ENCODE measurements around the gene BTBD2.
"Not testable (repeated sequence)": the region's sequence is repeated elsewhere in the genome, so short reads cannot be mapped to it uniquely, and the experiment has no call there.

The BTBD2 gene

DNA sequence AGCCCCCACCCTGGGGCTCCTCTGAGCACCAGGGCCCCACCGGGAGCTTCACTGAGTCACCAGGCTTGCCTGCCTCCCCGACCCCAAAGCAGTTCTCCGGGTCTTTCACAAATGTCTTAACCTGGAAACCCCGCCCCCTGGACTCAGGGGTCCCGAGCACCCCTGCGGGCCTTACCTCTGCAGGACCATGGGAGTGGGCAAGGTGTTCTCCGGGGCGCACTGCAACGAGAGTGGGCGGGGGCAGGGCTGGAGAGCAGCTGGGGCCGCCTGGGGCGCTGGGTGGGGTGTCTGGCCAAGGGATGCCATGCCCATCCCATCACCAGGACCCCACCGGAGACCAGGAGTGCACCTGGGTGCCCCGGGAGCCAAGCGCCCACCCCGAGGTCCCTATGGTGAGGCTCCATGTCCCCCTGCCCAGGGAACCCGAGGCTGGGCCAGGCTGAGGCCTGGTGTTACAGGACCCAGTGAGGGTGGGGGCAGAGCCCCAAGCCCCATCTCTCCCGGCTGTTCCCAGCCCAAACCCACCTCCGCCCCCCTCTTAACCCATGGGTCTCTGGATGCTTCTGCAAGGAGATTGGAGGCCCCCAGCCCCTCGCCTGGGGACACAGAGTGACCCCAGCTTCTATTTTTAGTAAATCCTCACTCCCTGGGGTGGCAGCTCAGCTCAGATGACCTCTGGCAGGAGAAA lies 24.6 kb upstream of the BTBD2 start:
- no peak for DNase-seq (ENCODE audit: low read depth in 2 of 2)

DNA sequence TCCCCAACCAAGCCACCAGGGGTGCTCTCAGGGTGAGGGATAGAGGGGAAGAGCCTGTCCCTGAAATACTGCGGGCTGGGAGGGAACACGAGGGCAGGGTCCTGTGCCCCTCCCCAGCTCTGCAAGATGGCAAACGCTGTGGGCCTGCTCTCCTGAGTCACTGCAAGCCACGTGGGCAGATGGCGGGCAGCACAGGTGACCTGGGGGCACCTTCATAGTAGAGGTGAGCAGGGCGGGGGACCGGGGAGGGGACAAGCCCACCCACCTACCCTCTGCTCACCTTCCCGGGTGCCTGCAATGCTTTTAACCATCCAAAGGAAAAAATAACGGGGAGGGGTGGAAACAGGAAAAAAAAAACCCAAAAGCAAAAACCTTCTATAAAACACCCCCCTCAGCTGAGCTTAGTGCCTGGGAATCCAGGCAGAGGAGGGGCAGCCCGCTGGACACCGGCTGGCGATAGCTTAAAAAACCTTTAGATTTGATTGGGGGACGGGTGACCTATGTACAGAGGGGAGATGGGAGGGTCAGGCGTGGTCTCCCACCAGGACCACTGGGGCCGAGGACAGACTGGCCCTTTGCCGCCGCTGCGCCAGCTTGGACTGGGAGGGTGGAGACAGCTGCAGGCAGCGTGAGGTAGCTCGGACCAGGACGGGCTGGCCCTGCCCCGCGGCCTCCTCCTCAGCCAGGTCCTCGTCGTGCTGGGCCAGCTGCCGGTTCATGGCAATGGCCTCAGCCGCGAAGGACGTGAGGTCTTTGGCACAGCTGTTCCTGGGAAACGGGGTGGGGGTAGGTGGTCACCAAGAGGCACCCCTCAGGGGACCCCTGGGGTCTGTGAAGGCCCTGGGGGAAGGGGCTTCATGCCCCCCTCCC lies 23.8 kb upstream of the BTBD2 start:
- no peak for DNase-seq (ENCODE audit: low read depth in 2 of 2)

DNA sequence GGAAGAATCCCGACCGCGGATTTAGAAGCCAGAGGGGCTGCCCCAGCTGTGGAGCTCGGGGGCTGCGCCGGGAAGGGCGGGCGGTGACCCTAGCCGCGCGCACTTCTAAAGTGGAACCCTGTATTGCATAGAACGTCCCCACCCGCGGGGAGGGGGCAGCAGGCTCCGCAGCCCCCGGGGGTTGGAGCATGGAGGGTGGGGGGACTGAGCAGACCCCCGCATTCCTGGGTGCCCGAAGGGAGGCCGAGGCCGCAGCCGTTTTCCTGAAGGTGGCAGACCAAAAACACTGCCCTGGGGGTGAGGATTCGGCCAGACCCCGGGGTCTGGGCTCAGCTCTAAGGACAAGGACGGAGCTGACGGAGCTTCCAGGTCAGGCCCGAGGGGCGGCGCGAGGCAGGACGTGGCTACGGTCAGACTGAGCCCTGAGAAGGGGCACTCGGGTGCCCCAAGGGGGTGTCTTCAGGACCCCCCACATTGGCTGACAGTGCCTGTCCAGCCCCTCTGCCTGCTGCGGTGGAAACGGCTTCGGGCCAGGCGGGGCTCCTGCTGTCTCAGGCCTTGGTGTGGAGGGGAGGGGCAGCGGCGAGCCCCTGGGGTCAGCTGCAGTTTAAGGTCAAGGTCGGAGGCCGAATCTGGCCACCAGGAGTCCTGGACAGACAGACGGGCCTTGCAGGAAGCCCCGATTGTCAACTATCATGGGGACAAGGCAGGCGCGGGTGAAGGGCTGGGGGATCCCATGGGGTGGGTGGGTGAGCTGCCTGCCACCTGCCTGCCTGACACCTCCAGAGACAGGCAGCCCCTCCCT lies 23.0 kb upstream of the BTBD2 start:
- no peak for DNase-seq (ENCODE audit: low read depth in 2 of 2)

DNA sequence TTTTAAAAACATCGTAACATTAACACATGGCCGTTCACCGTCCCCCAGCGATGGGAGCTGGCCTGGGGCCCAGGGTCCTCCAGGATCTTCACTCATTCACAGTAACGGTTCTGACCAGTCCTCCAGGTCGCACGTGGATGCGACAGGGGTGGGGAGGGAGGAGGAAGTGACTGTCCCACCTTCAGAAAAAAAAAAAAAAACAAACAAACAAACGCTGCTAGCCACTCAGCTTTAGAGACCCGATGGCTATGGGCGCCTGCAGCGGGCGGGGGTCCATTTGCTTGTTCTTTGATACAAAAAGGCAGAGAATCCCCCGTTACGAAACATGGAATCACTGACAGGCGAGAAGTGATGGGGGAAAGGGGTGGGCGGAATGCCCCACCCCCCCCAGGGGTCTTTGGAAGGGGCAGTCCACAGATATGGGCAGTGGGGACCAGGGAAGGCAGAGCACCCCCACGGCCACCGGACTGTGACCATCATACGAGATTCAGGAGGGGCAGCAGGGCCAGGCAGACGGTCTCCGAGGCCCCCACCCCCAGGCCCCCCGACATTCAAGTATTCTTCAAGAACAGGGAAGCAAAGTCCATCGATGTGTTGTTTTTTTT lies 22.2 kb upstream of the BTBD2 start:
- DNase-seq (ENCODE audit: low read depth in 2 of 2): no peak

DNA sequence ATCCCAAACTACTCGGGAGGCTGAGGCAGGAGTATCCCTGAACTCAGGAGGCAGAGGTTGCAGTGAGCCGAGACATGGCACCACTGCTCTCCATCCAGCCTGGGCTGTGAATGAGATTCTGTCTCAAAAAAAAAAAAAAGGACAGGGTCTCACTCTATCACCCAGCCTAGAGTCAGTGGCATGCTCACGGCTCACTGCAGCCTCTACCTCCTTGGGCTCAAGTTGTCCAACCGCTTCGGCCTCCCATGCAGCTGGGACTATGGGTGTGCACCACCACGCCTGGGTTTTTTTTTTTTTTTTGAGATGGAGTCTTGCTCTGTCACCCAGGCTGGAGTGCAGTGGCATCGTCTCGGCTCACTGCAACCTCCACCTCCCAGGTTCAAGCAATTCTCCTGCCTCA lies 20.9 kb upstream of the BTBD2 start:
- DNase-seq (ENCODE audit: low read depth in 2 of 2): no peak

DNA sequence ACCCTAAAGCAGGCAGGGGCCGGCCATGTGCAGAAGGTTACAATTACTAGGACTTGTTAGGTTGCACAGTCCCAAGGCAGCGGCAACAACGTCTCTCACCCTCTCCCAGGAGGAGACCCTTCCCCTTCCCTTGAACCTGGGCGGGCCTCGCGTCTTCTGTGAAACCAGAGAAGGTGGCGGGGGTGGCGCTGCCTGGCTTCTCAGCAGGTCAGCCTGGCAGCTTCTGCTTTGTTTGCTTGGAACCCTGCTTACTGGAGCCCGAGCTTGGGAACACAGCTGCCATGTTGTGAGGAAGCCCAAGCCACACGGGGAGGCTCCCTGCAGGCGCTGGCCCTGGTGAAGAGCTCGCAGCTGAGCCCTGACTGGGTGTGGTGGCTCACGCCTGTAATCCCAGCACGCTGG lies 20.1 kb upstream of the BTBD2 start:
- no peak for DNase-seq (ENCODE audit: low read depth in 2 of 2)

DNA sequence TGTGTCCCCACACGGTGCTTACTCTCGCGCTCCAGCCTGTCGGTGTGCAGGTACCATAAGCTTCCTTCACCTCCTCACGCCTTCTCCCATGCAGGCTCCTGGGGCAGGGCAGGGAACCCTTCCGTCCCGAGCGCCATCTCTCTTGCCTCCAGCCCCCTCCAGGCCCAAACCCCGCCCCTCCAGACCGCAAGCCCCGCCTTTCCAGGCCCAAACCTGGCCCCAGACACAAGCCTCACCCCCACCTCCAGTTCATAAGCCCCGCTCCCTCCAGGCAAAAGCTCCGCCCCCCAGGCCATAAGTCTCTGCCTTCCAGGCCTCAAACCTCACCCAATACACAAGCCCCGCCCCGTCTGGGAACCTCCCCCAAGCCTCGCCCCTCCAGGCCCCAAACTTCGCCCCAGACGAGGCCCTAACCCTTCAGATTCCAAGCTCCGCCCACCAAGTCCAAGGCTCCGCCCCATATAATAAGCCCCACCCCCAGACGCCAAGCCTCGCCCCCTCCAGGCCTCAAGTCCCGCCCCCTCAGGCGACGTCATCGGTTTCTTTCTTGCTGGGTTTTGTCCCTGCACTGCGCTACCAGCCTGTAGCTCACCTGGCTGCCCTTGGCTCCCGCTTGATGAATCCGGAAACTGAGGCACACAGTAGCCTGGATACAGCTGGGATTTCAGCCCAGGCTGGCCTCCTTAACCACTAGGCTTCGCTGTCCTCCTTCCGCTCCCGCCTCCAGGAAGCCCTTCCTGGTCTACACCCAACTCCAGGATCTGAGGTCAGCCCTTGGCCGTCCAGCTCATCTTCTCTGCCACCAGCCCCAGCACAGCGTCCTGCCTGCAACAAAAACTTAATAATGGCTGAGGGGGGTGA lies 19.4 kb upstream of the BTBD2 start:
- DNase-seq (ENCODE audit: low read depth in 2 of 2): no peak

DNA sequence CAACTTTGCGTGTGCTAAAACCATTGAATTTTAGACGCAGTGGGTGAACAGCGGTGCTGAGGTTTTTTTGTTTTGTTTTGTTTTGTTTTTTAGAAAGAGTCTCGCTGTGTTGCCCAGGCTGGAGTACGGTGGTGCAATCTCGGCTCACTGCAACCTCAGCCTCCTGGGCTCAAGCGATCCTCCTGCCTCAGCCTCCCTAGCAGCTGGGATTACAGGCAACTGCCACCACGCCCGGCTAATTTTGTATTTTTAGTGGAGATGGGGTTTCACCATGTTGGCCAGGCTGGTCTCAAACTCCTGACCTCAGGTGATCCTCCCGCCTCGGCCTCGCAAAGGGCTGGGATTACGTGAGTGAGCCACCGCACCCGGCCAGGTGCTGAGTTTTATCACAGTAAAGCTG lies 18.7 kb upstream of the BTBD2 start:
- not testable (repeated sequence) for DNase-seq (ENCODE audit: low read depth in 2 of 2)

DNA sequence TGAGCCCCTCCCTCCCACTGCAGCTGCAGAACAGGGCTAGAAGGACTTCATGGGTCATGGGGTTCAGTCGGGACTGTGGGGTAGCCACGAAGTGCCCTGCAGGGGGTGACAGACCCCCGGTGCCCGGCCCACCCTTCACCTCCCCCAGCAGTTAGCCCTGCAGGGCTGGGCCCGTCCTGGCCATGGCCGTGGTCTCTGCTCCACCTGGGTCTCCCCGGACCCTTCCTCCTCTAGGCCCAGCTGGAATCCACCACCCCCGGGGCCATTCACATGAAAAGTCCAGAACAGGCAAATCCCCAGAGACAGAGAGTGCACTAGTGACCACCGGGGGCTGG lies 18.3 kb upstream of the BTBD2 start:
- DNase-seq (ENCODE audit: low read depth in 2 of 2): no peak

DNA sequence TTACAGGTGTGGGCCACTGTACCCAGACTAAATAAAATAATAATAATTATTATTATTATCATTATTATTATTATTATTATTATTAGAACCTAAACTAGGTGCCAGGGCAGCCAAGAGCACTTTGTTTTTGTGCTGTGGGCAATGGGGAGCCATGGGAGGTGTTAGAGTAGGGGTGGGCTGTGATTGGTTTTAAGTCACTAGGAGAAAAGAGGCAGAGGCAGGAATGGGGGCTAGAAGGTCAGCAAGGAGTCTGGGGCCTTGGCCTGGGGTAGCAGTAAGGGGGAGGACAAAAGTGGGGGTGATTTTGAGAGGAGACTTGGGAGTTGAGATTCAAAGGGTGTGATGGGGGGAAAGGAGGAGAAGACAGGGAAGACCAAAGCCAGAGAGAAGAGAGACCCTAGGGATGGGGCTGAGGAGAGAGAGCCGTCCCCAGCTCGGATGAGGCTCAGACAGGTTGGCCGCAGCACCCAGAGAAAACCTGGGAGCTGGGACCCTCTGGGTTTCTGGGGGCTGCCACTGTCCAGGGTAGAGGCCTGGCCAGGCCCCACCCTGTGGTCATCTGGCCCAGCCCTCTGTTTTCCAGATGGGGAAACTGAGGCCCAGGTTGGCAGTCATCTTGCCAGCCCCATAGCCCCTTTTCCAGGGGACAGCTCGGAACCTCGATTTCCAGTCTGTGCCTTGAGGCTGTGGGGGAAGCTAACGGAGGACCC lies 17.8 kb upstream of the BTBD2 start:
- no peak for DNase-seq (ENCODE audit: low read depth in 2 of 2)

DNA sequence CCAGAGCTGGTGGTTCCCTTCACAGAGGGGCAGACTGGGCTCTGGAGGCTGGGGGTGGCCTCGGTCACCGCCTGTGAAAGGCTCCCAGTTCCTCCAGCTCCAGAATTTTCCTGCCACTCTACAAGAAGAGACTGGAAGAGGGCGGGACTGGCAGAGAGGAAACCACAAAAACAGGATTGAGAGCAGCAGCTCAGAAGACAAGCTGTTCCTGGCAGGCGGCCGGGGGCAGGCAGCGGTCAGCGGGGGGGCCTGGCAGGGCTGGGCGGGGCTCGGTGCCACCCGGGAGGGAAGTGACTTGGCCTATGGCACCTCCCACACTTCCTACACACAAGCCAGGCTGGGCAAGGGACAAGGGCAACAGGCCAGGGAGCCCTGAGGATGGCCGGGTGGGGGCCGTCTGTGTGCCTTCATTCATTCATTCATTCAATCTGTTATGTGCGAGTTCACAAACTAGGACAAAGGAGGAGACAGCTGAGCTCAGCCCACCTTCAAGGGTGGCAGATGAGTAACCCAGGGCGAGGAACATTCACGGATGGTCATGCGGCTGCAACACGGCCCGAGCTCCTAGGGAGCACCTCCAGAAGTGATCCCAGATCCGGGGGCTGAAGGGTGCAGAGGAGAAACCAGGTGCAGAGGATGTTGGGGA lies 16.9 kb upstream of the BTBD2 start:
- DNase-seq (ENCODE audit: low read depth in 2 of 2): no peak

DNA sequence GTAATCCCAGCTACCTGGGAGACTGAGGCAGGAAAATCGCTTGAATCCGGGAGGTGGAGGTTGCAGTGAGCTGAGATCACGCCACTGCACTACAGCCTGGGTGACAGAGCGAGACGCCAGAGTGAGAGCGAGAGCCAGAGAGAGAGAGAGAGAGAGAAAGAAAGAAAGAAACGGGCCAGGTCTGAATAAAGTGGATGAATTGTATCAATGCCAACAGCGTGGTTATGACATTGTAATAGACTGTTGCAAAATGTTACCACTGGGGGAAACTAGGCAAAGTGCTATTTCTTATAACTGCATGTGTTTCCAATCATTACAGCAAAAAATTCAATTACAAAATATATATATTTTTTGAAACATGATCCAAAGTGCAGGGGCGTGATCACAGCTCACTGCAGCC lies 11.8 kb upstream of the BTBD2 start:
- no peak for DNase-seq (ENCODE audit: low read depth in 2 of 2)

DNA sequence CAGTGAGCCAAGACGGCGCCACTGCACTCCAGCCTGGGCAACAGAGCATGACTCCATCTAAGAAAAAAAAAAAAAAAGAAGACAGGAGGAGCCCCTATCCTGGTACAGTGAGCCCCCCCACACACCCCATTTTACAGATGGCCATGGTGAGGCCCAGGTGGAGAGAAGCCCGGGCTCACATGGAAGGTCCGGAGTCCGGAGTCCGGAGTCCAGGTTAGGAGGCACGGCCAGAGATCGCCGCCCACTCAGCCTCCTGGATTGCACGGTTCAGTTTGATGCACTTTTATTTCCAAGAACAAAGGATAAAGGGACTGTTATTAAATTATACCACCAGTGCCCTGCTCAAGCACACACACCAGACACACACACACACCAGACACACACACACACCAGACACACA lies 11.3 kb upstream of the BTBD2 start:
- no peak for DNase-seq (ENCODE audit: low read depth in 2 of 2)

DNA sequence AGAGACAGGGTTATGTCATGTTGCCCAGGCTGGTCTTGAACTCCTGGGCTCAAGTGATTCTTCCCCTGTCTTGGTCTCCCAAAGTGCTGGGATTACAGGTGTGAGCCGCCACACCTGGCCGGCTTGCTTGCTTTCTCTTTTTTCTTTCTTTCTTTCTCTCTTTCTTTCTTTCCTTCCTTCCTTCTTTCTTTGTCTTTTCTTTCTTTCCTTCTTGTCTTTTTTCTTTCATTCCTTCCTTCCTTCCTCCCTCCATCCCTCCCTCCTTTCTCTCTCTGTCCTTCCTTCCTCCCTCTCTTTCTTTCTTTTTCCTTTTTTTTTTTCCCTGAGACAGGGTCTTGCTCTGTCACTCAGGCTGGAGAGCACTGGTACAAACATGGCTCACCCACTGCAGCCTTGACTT lies 6.8 kb upstream of the BTBD2 start:
- DNase-seq (ENCODE audit: low read depth in 2 of 2): no peak

DNA sequence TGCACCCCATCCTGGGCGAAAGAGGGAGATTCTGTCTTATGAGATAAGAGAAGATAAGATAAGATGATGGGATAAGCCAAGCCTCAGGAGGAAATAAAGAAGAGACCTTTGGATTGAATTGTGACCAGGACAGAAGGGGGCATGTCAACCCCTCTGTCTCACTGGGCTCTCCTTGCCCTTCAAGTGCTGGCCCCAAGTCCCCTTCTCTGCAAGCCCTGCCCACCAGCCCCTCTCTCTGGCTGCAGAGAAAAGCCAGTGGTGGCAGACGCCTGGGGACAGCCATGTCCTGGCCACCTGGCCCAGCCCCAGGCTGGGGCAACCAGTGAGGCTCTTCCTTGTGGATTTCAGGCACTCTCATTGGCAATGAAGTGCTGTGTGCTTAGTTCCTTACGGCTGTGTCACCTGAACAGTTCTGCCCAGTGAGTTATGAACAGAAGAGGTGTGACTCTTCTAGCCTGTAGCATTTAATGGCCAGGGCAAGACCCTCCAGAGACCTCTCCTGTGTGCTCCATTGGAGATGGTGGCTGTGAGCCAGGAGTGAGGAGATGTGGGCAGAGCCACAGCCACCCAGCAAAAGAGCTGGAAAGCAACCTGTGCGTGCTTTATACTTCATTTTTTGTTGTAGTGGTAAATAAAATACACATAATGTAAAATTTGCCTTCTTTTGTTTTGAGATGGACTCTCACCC lies 6.1 kb upstream of the BTBD2 start:
- DNase-seq (ENCODE audit: low read depth in 2 of 2): no peak

DNA sequence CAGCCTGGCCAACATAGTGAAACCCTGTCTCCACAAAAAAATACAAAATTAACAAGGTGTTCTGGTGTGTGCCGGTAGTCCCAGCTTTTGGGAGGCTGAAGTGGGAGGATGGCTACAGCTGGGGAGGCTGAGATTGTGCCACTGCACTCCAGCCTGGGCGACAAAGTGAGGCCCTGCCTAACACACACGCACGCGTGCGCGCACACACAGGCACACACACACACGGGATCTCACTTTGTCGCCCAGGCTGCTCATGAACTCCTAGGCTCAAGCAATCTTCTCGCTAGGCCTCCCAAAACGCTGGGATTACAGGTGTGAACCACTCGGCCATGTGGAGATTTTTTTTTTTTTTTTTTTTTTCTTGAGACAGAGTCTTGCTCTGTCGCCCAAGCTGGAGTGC lies 3.2 kb upstream of the BTBD2 start:
- no peak for DNase-seq (ENCODE audit: low read depth in 2 of 2)

DNA sequence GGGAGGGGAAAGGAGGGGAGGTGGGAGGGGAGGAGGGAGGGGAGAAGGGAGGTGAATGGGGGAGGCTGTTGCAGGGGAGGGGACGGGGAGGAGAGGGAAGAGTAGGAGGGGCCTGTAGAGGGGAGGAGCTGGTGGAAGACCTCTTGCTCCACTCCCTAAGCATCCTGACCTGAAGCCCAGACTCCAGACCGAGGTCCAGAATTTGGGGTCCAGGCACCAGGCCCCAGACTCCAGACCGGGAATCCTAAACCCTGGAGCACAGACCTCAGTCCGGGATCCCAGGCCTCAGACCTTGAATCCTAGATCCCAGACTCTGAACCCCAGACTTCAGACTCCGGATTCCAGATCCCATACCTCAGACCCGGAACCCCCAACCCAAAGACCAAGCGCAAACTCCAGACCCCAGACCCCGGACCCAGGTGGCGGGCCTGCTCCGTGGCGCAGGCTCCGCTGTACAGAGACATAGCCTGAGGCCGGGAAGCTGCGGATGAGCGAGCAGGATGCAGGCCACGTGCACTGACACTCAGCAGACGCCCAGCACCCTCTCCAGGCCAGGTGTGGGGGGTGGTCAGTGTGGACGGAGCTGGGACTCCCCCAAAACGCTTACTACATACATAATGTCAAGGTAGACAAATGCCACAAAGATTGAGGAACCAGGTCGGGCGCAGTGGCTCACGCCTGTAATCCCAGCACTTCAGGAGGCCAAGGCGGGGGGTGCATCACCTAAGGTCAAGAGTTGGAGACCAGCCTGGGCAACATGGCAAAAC lies 710 bp upstream of the BTBD2 start:
- DNase-seq (ENCODE audit: low read depth in 2 of 2): peak in 1 of 2 donors; percentile 36

DNA sequence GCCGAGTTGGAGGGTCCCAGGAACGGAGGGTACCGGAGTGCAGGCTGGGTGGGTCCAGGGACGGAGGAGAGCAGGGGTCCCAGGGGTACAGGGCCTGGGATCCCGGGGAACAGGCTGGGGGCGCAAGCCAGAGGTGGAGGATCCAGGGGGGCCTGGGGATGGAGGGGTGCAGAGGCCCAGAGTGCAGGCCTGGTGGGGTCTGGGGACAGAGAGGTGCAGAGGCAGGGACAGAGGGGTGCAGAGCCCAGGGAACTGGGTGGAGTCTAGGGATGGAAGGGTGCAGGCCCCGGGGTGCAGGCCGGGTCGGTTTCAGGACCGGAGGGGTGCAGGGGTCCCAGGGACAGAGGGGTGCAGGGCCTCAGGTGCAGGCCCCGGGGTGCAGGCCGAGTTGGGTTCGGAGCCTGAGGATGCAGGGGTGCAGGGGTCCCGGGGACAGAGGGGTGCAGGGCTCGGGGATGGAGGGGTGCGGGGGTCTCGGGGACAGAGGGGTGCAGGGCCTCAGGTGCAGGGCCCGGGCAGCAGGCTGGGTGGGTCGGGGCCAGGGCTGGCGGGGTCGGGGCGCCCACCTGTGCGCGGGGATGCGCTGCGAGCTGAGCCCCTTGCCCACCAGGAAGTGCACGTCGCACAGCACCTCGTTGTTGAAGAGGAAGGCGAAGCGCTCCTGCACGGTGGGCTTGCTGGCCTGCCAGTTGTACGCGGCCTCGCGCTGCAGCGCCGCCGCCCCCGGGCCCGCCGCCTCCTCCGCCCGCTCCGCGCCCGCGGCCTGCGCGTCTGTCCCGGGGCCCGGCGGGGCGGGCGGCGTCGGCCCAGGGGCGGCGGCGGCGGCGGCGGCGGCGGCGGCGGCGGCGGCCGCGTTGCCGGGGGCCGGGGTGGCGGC lies 545 bp downstream of the BTBD2 start:
- DNase-seq (ENCODE audit: low read depth in 2 of 2): no peak
